Liver (tissue), 9 donors: ENCODE data around the gene RLN1. TPM values are rescaled to one million over a fixed set of nuclear protein-coding genes. Genes with fewer than 3 reads are reported as not detected.

Experiments used
- DNase-seq: peaks from one replicate; pipeline ENCODE4 v3.0.0-alpha.2; 2017; ENCODE audit warnings: low spot score
- H3K27ac ChIP-seq, 2 donors: one replicate each; pipeline ENCODE4 v1.7.0; 2013; ENCODE audit warnings: inconsistent platforms in 2 of 2, low read length in 2 of 2, control low read depth in 1 of 2, low read depth in 1 of 2, mild to moderate bottlenecking in 1 of 2
- H3K27me3 ChIP-seq, 4 donors: one replicate each; pipeline versions ENCODE4 v1.6.1 to v1.7.0; 2013; ENCODE audit warnings: low read length in 3 of 4, inconsistent platforms in 1 of 4, mild to moderate bottlenecking in 1 of 4, moderate library complexity in 1 of 4; ENCODE audit not compliant: control insufficient read depth in 4 of 4, insufficient read depth in 4 of 4
- H3K36me3 ChIP-seq, 4 donors: one replicate each; pipeline versions ENCODE4 v1.6.1 to v1.7.0; 2013; ENCODE audit warnings: low read length in 3 of 4, mild to moderate bottlenecking in 3 of 4, low read depth in 1 of 4, moderate library complexity in 1 of 4; ENCODE audit not compliant: control insufficient read depth in 4 of 4, insufficient read depth in 3 of 4
- H3K4me1 ChIP-seq, 4 donors: one replicate each; pipeline versions ENCODE4 v1.6.1 to v1.7.0; 2013; ENCODE audit warnings: low read length in 3 of 4, mild to moderate bottlenecking in 3 of 4, moderate library complexity in 1 of 4; ENCODE audit not compliant: control insufficient read depth in 4 of 4, insufficient read depth in 4 of 4
- H3K4me3 ChIP-seq, 3 donors: one replicate each; pipeline versions ENCODE4 v1.6.1 to v1.7.0; 2013; ENCODE audit warnings: low read length in 3 of 3, control low read depth in 1 of 3, low read depth in 1 of 3, mild to moderate bottlenecking in 1 of 3
- H3K9ac ChIP-seq, 2 donors: one replicate each; pipeline ENCODE4 v1.7.0; 2013; ENCODE audit warnings: low read length in 2 of 2, mild to moderate bottlenecking in 2 of 2, moderate library complexity in 2 of 2, control low read depth in 1 of 2, low read depth in 1 of 2
- H3K9me3 ChIP-seq, 4 donors: one replicate each; pipeline versions ENCODE4 v1.6.1 to v1.7.0; 2013; ENCODE audit warnings: low read length in 3 of 4; ENCODE audit not compliant: control insufficient read depth in 4 of 4
- ATF3 ChIP-seq: IDR thresholded peaks from 2 replicates; pipeline ENCODE4 v1.6.1; 2016; ENCODE audit warnings: antibody characterized with exemption
- CTCF ChIP-seq: fragments of 150-350 bp; IDR thresholded peaks from 2 replicates; pipeline ENCODE4 v1.5.1; 2017; ENCODE audit warnings: improper control_type of control experiment, low read depth, low read length; ENCODE audit not compliant: missing input control
- EGR1 ChIP-seq, 2 donors: IDR thresholded peaks; 2 replicates each; pipeline ENCODE4 v1.6.1; 2016 to 2018; ENCODE audit warnings: antibody characterized with exemption in 2 of 2, low read depth in 2 of 2
- FOXA1 ChIP-seq: IDR thresholded peaks from 2 replicates; pipeline ENCODE4 v1.6.1; 2016; ENCODE audit warnings: antibody characterized with exemption
- FOXA2 ChIP-seq: IDR thresholded peaks from 2 replicates; pipeline ENCODE4 v1.6.1; 2016; ENCODE audit warnings: antibody characterized with exemption
- GABPA ChIP-seq, 2 donors: IDR thresholded peaks in 1 of 2; conservative IDR thresholded peaks in 1 of 2; 2 replicates each; pipeline ENCODE4 v1.6.1; 2016; ENCODE audit warnings: antibody characterized with exemption in 2 of 2, mild to moderate bottlenecking in 1 of 2, moderate library complexity in 1 of 2
- HNF4A ChIP-seq, 2 donors: conservative IDR thresholded peaks; 2 replicates each; pipeline ENCODE4 v1.6.1; 2016; ENCODE audit warnings: antibody characterized with exemption in 2 of 2, mild to moderate bottlenecking in 2 of 2
- HNF4G ChIP-seq: IDR thresholded peaks from 2 replicates; pipeline ENCODE4 v1.6.1; 2016; ENCODE audit warnings: antibody characterized with exemption
- JUND ChIP-seq, 2 donors: IDR thresholded peaks; 2 replicates each; pipeline ENCODE4 v1.6.1; 2016; ENCODE audit warnings: antibody characterized with exemption in 2 of 2
- MAX ChIP-seq: IDR thresholded peaks from 2 replicates; pipeline ENCODE4 v1.6.1; 2016; ENCODE audit warnings: antibody characterized with exemption
- NR2F2 ChIP-seq: IDR thresholded peaks from 2 replicates; pipeline ENCODE4 v1.6.1; 2016; ENCODE audit warnings: antibody characterized with exemption
- RAD21 ChIP-seq, 2 donors: IDR thresholded peaks; 2 replicates each; pipeline ENCODE4 v1.6.1; 2016; ENCODE audit warnings: antibody characterized with exemption in 2 of 2, mild to moderate bottlenecking in 2 of 2
- REST ChIP-seq: IDR thresholded peaks from 2 replicates; pipeline ENCODE4 v1.6.1; 2016; ENCODE audit warnings: antibody characterized with exemption, mild to moderate bottlenecking
- RXRA ChIP-seq, 2 donors: IDR thresholded peaks; 2 replicates each; pipeline ENCODE4 v1.6.1; 2017 to 2018; ENCODE audit warnings: antibody characterized with exemption in 2 of 2, mild to moderate bottlenecking in 1 of 2
- SP1 ChIP-seq: IDR thresholded peaks from 2 replicates; pipeline ENCODE4 v1.6.1; 2018; ENCODE audit warnings: antibody characterized with exemption, mild to moderate bottlenecking
- TAF1 ChIP-seq: conservative IDR thresholded peaks from 2 replicates; pipeline ENCODE4 v1.6.1; 2016; ENCODE audit warnings: antibody characterized with exemption, mild to moderate bottlenecking
- YY1 ChIP-seq: IDR thresholded peaks from 2 replicates; pipeline ENCODE4 v1.6.1; 2016; ENCODE audit warnings: antibody characterized with exemption, mild to moderate bottlenecking
- ZBTB33 ChIP-seq: IDR thresholded peaks from 2 replicates; pipeline ENCODE4 v1.6.1; 2016; ENCODE audit warnings: antibody characterized with exemption
- WGBS: extraction: QIAGEN DNeasy Blood & Tissue Kit; methylation state at CpG from one replicate; pipeline ENCODE4 v1.1.7; 2013; 5-methylcytosine and 5-hydroxymethylcytosine counted together
- polyA plus RNA-seq, 2 donors: library from polyadenylated mRNA; stranded (reverse) in 1 of 2; unstranded in 1 of 2; fragments of 200-250 nt in 1 of 2; fragments of >200 nt in 1 of 2; fragmentation: Nextera tagmentation in 1 of 2; extraction: Ambion mirVana in 1 of 2; gene quantifications; one replicate each; pipeline versions ENCODE4 v1.2.1 to v1.2.3, GENCODE V29; 2013 to 2015
- total RNA-seq, 2 donors: library from RNA; depleted of rRNA; stranded (reverse); fragments of >200 nt; gene quantifications; one replicate each; pipeline ENCODE4 v1.2.3, GENCODE V29; 2014
- donor health status: healthy.
- donor health status: healthy.
- donor health status: healthy.
- donor health status: healthy.
- donor health status: healthy.

Gene RLN1
- total and polyA plus RNA-seq, 4 donors, result 0.17 TPM; not detected in 3

GRCh38 chr9:5357431-5358105 is 17.9 kb upstream of the RLN1 start:
- H3K27ac ChIP-seq, result no peak overlapping the region
- H3K4me1 ChIP-seq, result no peaks in the 10 kb centered on the region
- no peaks in the 10 kb centered on the region for H3K9me3 ChIP-seq
- no peak for DNase-seq
- H3K4me3 ChIP-seq, result no peak overlapping the region
- H3K9ac ChIP-seq, result no peak overlapping the region
- peaks cover 0 to 8% (median 0%) of the 10 kb centered on the region in 4 donors for H3K36me3 ChIP-seq
- H3K27me3 ChIP-seq, result no peaks in the 10 kb centered on the region
- WGBS, result 93% methylated on average over 1 of the region's 1 CpG
- no peak for TF ChIP-seq TAF1
- no peak for TF ChIP-seq REST
- TF ChIP-seq EGR1 (IDR thresholded peaks at IDR 0.05; ENCODE audit: low read depth in 2 of 2), result no peak
- no peak for TF ChIP-seq JUND (IDR thresholded peaks at IDR 0.05)
- no peak for TF ChIP-seq GABPA (IDR thresholded peaks at IDR 0.05 in 1 of 2, conservative IDR thresholded peaks at IDR 0.05 in 1 of 2)
- TF ChIP-seq RAD21 (IDR thresholded peaks at IDR 0.05), result no peak
- no peak for TF ChIP-seq HNF4G
- no peak for TF ChIP-seq ZBTB33
- no peak for TF ChIP-seq FOXA2
- no peak for TF ChIP-seq NR2F2
- no peak for TF ChIP-seq SP1
- TF ChIP-seq HNF4A (conservative IDR thresholded peaks at IDR 0.05), result no peak
- no peak for TF ChIP-seq RXRA (IDR thresholded peaks at IDR 0.05)
- no peak for TF ChIP-seq FOXA1
- TF ChIP-seq MAX, result no peak
- no peak for TF ChIP-seq YY1
- no peak for TF ChIP-seq ATF3
- TF ChIP-seq CTCF, result no peak
